ENCODE data around the gene NDUFC1.

The NDUFC1 gene

GRCh38 chr4:139274790-139275189, 27.5 kb downstream of the NDUFC1 start:
- TF ChIP-seq CTCF (IDR thresholded peaks at IDR 0.05; ENCODE audit: low read depth, low read length, missing control alignments) = no peak
- DNase-seq (ENCODE audit: low read depth) = no peak
- in situ Hi-C loops (cut with HindIII; ENCODE audit: low sequenced_read_pairs) = no loop called here
- no peak overlapping the region for H3K4me3 ChIP-seq (ENCODE audit: low read depth, low read length)

GRCh38 chr4:139273835-139274234, 28.4 kb downstream of the NDUFC1 start:
- DNase-seq (ENCODE audit: low read depth) = no peak
- TF ChIP-seq CTCF (IDR thresholded peaks at IDR 0.05; ENCODE audit: low read depth, low read length, missing control alignments) = no peak
- no peak overlapping the region for H3K4me3 ChIP-seq (ENCODE audit: low read depth, low read length)
- in situ Hi-C loops (cut with HindIII; ENCODE audit: low sequenced_read_pairs) = no loop called here

GRCh38 chr4:139267301-139267700, 35.0 kb downstream of the NDUFC1 start:
- DNase-seq (ENCODE audit: low read depth) = no peak
- TF ChIP-seq CTCF (IDR thresholded peaks at IDR 0.05; ENCODE audit: low read depth, low read length, missing control alignments) = no peak
- H3K4me3 ChIP-seq (ENCODE audit: low read depth, low read length) = no peak overlapping the region
- in situ Hi-C loops (cut with HindIII; ENCODE audit: low sequenced_read_pairs) = no loop called here

- in situ Hi-C loops (cut with HindIII; ENCODE audit: low sequenced_read_pairs) = no loop called here
Measured at GRCh38 chr4:139266583-139267257, 35.6 kb downstream of the NDUFC1 start.

GRCh38 chr4:139266208-139266582, 36.1 kb downstream of the NDUFC1 start:
- no peak for TF ChIP-seq CTCF (IDR thresholded peaks at IDR 0.05; ENCODE audit: low read depth, low read length, missing control alignments)
- H3K4me3 ChIP-seq (ENCODE audit: low read depth, low read length) = peak overlapping the region; percentile 31
- DNase-seq (ENCODE audit: low read depth) = no peak
- in situ Hi-C loops (cut with HindIII; ENCODE audit: low sequenced_read_pairs) = no loop called here

More at GRCh38 chr4:139266583-139267257, 35.6 kb downstream of the NDUFC1 start:
- no peak for DNase-seq (ENCODE audit: low read depth)
- peak overlapping the region; percentile 31 for H3K4me3 ChIP-seq (ENCODE audit: low read depth, low read length)
- no peak for TF ChIP-seq CTCF (IDR thresholded peaks at IDR 0.05; ENCODE audit: low read depth, low read length, missing control alignments)

GRCh38 chr4:139265654-139266053, 36.6 kb downstream of the NDUFC1 start:
- DNase-seq (ENCODE audit: low read depth) = no peak
- in situ Hi-C loops (cut with HindIII; ENCODE audit: low sequenced_read_pairs) = no loop called here
- TF ChIP-seq CTCF (IDR thresholded peaks at IDR 0.05; ENCODE audit: low read depth, low read length, missing control alignments) = no peak
- H3K4me3 ChIP-seq (ENCODE audit: low read depth, low read length) = no peak overlapping the region
